NK-92 treated with Interleukin-12 subunit alpha and Interleukin-12 subunit beta, amount 100 ng/mL, for 24 hours (cell line): ENCODE data around the gene PLEKHA1.

Experiments
- DNase-seq: peaks from one replicate; lab custom pipeline; 2025; lab: John Stamatoyannopoulos, UW

Gene PLEKHA1

DNA sequence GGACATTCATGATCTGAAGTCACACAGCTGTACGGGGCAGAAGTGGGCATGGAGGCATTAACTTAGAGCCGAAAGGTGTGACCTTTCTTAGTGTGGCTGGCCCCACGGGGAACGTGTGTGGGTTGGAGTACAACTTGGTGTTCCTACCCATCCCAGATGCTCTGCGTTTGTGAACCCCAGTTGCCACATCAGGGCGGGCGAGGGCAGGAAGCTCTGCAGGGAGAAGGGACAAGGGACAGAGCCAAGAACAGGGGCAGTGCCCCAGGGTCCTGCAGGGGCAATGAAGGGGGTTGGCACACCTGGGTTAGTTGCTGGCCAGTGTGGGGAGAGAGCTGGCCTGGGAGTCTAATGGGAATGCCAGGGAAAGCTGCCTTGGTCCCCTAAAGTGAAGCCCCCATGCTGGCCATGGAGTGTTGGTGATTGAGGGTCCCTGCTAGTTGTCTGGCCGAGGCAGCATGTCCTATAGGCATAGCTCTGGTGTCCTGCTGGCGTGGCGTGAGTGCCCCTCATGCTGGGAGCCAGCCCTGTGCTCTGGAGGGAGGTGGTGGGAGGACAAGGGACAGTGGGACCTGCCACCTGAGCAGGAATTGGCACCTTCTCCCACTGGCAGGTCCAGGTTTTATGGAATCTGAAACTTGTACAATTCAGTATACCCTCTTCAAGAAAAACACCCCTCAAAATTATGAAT is 105.8 kb downstream of the PLEKHA1 start:
- no peak for DNase-seq

DNA sequence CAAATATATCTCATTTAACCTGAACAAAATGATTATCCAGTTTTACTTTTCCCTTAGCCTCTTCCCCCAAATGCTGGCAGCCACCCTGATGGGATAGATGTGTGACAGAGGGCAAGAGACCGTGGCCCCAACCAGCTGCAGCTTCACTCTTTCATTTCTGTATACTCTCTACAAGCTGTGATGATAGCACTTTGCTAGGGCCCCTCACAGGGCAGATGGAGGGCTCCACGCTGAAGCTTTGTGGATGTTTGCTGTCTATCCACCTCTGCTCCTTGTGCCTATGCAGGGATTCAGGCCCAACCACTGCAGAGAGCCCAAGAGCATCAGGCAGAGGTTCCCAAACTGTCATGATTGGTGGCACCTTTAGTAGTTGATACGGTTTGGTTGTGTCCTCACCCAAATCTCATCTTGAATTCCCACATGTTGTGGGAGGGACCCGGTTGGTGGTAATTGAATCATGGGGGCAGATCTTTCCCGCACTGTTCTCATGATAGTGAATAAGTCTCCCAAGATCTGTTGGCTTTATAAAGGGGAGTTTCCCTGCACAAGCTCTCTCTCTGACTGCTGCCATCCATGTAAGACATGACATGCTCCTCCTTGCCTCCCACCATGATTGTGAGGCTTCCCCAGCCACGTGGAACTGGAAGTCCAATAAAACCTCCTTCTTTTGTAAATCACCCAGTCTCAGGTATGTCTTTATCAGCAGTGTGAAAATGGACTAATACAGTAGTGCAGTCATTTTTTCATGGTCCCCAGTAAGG is 107.0 kb downstream of the PLEKHA1 start:
- DNase-seq: no peak
